Transverse colon (tissue), 4 donors: Measurements from ENCODE around the gene MYH15. TPM values are rescaled to one million over a fixed set of nuclear protein-coding genes. Genes with fewer than 3 reads are reported as not detected.
"Not testable (repeated sequence)": the region's sequence is repeated elsewhere in the genome, so short reads cannot be mapped to it uniquely, and the experiment has no call there.

Source experiments
- DNase-seq: peaks from one replicate; pipeline ENCODE4 v3.0.0-alpha.2; 2019
- H3K27ac ChIP-seq, 4 donors: fragments of 200-600 bp; sonication (generic); 2 replicates each; pipeline ENCODE4 v1.5.1; 2016 to 2018; ENCODE audit warnings: inconsistent platforms in 4 of 4
- H3K27me3 ChIP-seq: fragments of 200-600 bp; sonication (generic); 2 replicates; pipeline ENCODE4 v1.5.1; 2017; ENCODE audit warnings: inconsistent platforms
- H3K36me3 ChIP-seq, 4 donors: fragments of 200-600 bp; sonication (generic); 2 replicates each; pipeline ENCODE4 v1.5.1; 2017 to 2019; ENCODE audit warnings: inconsistent platforms in 4 of 4
- H3K4me1 ChIP-seq, 4 donors: fragments of 200-600 bp; sonication (generic); 2 replicates each; pipeline ENCODE4 v1.5.1; 2017 to 2020; ENCODE audit warnings: inconsistent platforms in 4 of 4
- H3K4me3 ChIP-seq, 4 donors: fragments of 200-600 bp; sonication (generic); 1 replicate in 1 of 4; 2 replicates in 3 of 4; pipeline versions ENCODE4 v1.5.1 to v1.6.1; 2017 to 2019; ENCODE audit warnings: inconsistent platforms in 4 of 4
- H3K9me3 ChIP-seq, 2 donors: fragments of 200-600 bp; sonication (generic); 2 replicates each; pipeline ENCODE4 v1.5.1; 2017 to 2019; ENCODE audit warnings: inconsistent platforms in 2 of 2
- CTCF ChIP-seq, 5 experiments: fragments of 200-600 bp in 3 of 5; fragments of 450-650 bp in 2 of 5; sonication (generic) in 3 of 5; IDR thresholded peaks; 1 replicate in 2 of 5; 2 replicates in 3 of 5; pipeline ENCODE4 v1.5.1; 2016 to 2017; ENCODE audit warnings: antibody characterized with exemption in 5 of 5, inconsistent platforms in 3 of 5, mild to moderate bottlenecking in 2 of 5, moderate library complexity in 1 of 5
- EP300 ChIP-seq: sonication (generic); formaldehyde crosslinking; IDR thresholded peaks from one replicate; pipeline ENCODE4 v1.6.1; 2017; ENCODE audit warnings: antibody characterized with exemption, low read depth
- POLR2A ChIP-seq: fragments of 450-650 bp; IDR thresholded peaks from one replicate; pipeline ENCODE4 v1.6.1; 2016; ENCODE audit warnings: antibody characterized with exemption, mild to moderate bottlenecking, moderate library complexity
- POLR2AphosphoS5 ChIP-seq, 3 donors: sonication (generic); formaldehyde crosslinking; IDR thresholded peaks; one replicate each; pipeline ENCODE4 v1.6.1; 2016; ENCODE audit warnings: antibody characterized with exemption in 3 of 3
- WGBS, 2 donors: methylation state at CpG; one replicate each; pipeline ENCODE4 v1.1.5; 2018; ENCODE audit warnings: low coverage in 1 of 2; 5-methylcytosine and 5-hydroxymethylcytosine counted together
- in situ Hi-C, 4 donors: fragments of 200-750 bp; cut with MboI; loops; one replicate each; pipeline versions ENCODE4 v1.15.0 to v1.15.1; 2017; ENCODE audit warnings: low sequenced_read_pairs in 3 of 4, low pct_ligation_motif_present in 1 of 4, low pct_unique_long_range_greater_than_20kb in 1 of 4
- intact Hi-C: fragments of 100-400 bp; cut with DNase I; formaldehyde crosslinking; loops from one replicate; pipeline ENCODE4 v1.15.1; 2023; ENCODE audit warnings: low total_unique reads
- total RNA-seq, 4 donors: library from RNA; depleted of rRNA; stranded (reverse); fragments of >200 nt; gene quantifications; one replicate each; pipeline ENCODE4 v1.1.0, GENCODE V29; 2016

Gene MYH15
- total RNA-seq, 4 donors from 2014 or later = 0.16 to 0.41 TPM; not detected in 2

GRCh38 chr3:108381529-108382140, 128.8 kb downstream of the MYH15 start:
- Histone ChIP-seq H3K4me3 (no peak overlapping the region), H3K4me1 (no peaks in the 10 kb centered on the region), H3K27ac (no peak overlapping the region), H3K9me3 (no peaks in the 10 kb centered on the region), H3K27me3 (no peaks in the 10 kb centered on the region), H3K36me3 (no peaks in the 10 kb centered on the region)
- 49 to 72% methylated on average over 2 to 3 of the region's 3 CpGs for WGBS, 2 donors
- intact Hi-C loops = no loop called here
- in situ Hi-C loops = no loop called here
- DNase-seq = no peak
- no peak for TF ChIP-seq CTCF (IDR thresholded peaks at IDR 0.05)
- TF ChIP-seq POLR2A = no peak
- no peak for TF ChIP-seq POLR2AphosphoS5 (IDR thresholded peaks at IDR 0.05)

GRCh38 chr3:108380128-108380795, 130.1 kb downstream of the MYH15 start:
- intact Hi-C loops = no loop called here
- TF ChIP-seq POLR2AphosphoS5 (IDR thresholded peaks at IDR 0.05) (no peak), CTCF (IDR thresholded peaks at IDR 0.05) (no peak), POLR2A (no peak), EP300 (no peak)
- in situ Hi-C loops = no loop called here
- 82 to 86% methylated on average over 2 to 7 of the region's 7 CpGs for WGBS, 2 donors
- H3K4me3 ChIP-seq = no peak overlapping the region
- no peak for DNase-seq
- H3K27me3 ChIP-seq = no peaks in the 10 kb centered on the region
- H3K9me3 ChIP-seq = no peaks in the 10 kb centered on the region
- H3K4me1 ChIP-seq = no peaks in the 10 kb centered on the region
- no peaks in the 10 kb centered on the region for H3K36me3 ChIP-seq
- no peak overlapping the region for H3K27ac ChIP-seq

- DNase-seq, H3K4me1 ChIP-seq, H3K27ac ChIP-seq, H3K27me3 ChIP-seq, intact Hi-C loops, H3K9me3 ChIP-seq, in situ Hi-C loops, H3K4me3 ChIP-seq, H3K36me3 ChIP-seq: not testable (repeated sequence)
- WGBS, 2 donors = 92 to 100% methylated on average over 1 to 2 of the region's 2 CpGs
Measured at GRCh38 chr3:108378952-108379342, 131.4 kb downstream of the MYH15 start.

GRCh38 chr3:108378153-108378951, 132.0 kb downstream of the MYH15 start:
- no peaks in the 10 kb centered on the region for H3K27me3 ChIP-seq
- in situ Hi-C loops = no loop called here
- H3K36me3 ChIP-seq = no peaks in the 10 kb centered on the region
- no peak overlapping the region for H3K27ac ChIP-seq
- no peak overlapping the region for H3K4me3 ChIP-seq
- DNase-seq = no peak
- TF ChIP-seq EP300 = no peak
- no peak for TF ChIP-seq POLR2A
- TF ChIP-seq CTCF (IDR thresholded peaks at IDR 0.05) = no peak
- TF ChIP-seq POLR2AphosphoS5 (IDR thresholded peaks at IDR 0.05) = no peak
- 88 to 96% methylated on average over 4 of the region's 4 CpGs for WGBS, 2 donors
- no peaks in the 10 kb centered on the region for H3K9me3 ChIP-seq
- intact Hi-C loops = no loop called here
- H3K4me1 ChIP-seq = no peaks in the 10 kb centered on the region
